ENCODE measurements around the gene ZC3H8.

ZC3H8 gene

DNA sequence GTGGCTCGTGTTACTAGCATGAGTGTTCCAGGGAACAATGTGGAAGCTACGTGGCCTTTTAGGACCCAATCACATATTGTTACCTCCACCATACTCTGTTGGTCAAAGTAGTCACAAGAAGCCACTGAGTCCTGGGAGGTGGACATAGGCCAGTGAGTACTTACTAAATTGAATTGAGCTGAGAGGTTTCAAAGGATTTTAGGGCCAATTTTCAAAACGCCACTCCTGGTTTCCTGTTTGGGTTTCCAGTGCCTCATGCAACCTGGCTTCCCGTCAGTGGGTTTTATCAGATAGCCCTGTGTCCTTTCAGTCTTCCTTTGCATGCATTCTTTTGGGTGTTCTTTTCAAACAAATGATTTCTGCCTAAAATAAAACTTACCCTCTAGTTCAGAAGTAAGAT lies 60.4 kb downstream of the ZC3H8 start:
- no peak for DNase-seq

DNA sequence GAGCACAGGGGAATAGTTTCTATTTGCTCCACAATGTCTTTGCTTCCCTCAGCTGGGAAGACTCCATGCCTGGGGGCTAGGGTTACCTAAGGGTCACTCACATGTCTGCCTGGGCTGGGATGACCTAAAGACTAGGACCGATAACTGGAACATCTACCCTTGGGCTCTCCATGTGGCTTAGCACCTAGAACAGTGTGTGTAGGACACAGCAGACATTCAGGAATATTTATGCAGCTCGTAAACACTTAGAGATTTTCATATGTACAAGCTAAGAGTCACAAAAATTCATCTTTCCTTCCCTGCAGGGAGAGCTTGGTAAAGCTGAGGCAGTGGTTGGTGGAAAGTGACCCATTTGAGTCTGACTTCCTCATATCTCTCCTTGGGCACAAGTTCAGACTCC lies 60.8 kb downstream of the ZC3H8 start:
- DNase-seq, result no peak

DNA sequence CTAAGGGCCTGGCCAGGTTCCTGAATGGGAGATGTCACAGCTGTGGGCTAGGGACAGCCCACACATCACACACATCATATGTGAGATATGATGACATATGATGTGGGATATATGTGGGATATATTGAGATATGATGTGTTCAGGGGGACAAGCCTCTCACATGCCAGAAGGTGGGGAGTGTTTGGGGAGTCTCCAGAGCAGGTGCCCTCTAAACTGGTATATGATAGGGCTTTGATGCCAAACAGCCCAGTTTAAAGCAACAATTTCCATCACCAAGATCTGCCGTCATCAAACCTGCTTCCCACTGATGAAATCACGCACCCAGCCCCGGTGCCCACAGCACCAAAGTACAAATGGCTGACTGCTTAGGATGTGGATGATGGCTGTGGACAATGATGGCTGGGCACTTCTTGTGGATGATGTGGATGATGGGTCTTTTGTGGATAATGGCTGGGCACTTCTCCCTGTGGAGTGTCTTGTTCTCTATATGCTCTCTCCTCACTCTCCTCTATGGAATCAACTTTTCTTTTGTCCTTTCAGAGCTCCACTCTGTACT lies 65.8 kb downstream of the ZC3H8 start:
- DNase-seq, result no peak

DNA sequence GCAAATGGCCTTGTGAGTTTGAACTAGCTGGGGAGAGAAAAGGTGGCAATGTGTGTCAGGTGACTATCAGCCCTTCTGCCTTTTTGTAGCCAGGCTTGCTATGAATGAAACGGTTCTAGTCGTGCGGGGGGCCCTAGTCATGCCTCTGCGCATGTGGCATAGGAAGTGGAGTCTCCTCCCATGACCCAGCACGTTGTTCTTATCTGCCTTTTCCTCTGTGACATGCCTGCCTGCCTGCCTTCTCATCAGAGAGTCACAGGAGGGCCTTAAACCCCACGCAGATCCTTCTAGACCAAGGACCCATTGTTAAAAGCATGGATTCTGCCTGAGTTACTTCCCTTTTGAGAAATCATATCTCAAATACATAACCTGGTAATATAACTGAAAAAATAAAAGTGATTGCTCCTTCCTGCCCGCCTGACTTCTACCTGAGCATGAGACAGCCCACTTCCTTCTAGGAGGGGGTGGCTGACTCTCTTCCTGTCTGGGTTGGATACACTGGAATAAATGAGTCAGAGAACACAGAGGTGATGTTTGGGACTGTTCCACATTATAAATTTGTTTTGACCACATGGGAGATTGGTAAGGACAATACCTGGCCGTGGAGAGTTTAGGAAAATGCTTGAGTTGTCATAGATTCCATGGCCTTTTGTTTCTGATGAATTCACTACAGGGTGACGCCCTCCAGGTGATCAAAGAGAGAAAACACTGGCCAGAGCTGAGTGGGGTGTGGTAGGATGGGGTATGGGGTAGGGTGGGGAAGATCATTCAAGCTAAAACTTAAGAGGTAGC lies 66.8 kb downstream of the ZC3H8 start:
- DNase-seq, result no peak

DNA sequence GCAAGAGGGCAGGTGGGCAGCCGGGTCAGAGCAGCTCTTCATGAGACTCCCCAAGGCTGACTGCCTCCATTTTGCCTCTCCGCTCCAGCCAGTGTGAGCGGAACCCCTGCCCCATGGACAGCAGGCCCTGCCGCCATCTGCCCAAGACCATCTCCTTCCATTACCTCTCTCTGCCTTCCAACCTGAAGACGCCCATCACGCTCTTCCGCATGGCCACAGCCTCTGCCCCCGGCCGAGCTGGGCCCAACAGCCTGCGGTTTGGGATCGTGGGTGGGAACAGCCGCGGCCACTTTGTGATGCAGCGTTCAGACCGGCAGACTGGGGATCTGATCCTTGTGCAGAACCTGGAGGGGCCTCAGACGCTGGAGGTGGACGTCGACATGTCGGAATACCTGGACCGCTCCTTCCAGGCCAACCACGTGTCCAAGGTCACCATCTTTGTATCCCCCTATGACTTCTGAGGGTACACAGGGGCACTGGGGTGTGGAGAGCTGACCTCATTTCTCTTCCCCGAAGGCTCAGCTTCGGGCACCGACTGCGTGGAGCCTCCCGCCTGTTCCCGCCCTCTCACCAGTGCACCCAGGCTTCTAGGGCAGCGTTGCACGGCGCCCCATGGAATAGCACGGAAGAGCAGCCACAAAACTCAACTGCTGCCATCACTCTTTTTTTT lies 67.7 kb downstream of the ZC3H8 start:
- no peak for DNase-seq

DNA sequence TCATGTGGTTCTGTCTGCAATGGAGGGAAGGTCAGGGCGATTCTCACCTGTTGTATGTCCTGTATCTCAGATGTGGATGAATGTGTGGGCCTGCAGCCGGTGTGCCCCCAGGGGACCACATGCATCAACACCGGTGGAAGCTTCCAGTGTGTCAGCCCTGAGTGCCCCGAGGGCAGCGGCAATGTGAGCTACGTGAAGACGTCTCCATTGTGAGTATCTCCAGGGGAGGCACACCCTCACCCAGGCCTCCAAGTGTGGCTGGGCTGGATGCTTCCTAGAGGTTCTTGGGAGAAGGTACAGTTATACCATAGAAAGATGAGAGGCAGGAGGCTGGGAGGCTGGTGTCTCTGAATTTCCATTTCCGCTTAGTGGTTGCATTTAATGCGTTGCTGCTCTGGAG lies 69.7 kb downstream of the ZC3H8 start:
- DNase-seq, result no peak

DNA sequence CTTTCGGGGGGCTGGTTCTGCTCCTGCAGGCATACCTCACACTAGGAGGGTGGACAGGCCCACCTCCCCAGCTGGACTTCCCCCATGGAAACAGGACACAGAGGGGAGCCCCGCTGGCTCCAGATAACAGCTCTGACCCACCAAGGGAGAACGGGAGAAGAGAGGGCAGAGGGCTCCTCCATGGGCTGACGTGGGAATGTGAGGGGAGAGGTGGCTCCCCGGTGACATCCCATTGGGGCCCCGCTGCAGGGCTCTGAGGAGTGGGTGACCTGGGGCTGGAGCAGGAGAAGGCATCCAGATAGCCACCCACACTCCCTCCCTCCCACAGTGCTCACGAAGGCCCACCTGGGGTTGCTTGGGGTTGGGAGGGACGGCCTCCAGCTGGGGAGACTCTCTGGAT lies 70.7 kb downstream of the ZC3H8 start:
- no peak for DNase-seq

DNA sequence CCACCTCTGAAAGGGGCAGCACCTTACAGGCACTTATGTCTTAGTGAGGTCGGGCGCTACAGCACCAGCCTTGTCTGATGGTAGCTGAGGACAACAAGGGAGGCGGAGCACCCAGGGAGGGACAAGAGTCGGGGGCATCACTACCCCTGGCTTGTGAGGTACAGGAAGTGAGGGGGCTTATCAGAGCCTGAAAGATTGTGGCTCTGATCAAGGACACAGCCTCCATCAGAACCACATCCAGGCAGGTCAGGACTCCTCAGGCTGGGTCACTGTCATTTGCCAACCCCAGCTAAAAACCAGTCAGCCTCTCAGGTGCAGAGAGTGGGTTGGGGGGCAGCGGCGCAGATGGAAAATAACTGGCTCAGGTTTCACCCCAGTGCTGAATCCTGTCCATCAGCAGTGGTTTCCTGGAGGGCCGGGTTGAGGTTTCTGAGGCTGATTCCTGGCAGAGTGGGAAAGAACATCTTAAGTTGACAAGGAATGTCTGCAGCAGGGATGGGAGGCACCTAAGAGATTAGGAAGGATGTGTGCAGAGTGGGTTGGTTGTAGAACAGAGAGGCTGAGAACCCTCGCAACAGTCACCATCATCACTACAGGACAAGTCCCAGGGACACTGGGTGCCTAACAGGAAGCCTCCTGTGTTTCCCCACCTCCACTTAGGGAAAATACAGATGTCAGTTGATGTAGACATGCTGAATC lies 71.4 kb downstream of the ZC3H8 start:
- DNase-seq, result no peak

DNA sequence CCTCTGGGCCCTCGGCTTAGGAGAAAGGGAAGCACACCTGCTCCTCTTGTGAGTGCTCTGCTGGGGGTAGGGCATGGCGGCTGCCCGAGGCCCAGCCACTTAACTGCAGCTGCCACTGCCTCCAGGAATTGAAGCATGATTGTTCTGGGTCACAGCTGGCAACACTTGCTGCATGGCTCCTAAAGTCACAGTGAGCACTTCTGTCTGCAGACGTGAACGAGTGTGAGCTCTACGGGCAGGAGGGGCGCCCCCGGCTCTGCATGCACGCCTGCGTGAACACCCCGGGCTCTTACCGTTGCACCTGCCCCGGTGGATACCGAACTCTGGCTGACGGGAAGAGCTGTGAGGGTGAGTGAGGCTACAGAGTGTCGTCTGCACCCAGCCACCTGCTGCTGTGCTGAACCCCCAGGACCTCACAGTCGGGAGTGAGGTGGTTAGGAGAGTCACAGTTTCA lies 72.2 kb downstream of the ZC3H8 start:
- DNase-seq, result no peak

DNA sequence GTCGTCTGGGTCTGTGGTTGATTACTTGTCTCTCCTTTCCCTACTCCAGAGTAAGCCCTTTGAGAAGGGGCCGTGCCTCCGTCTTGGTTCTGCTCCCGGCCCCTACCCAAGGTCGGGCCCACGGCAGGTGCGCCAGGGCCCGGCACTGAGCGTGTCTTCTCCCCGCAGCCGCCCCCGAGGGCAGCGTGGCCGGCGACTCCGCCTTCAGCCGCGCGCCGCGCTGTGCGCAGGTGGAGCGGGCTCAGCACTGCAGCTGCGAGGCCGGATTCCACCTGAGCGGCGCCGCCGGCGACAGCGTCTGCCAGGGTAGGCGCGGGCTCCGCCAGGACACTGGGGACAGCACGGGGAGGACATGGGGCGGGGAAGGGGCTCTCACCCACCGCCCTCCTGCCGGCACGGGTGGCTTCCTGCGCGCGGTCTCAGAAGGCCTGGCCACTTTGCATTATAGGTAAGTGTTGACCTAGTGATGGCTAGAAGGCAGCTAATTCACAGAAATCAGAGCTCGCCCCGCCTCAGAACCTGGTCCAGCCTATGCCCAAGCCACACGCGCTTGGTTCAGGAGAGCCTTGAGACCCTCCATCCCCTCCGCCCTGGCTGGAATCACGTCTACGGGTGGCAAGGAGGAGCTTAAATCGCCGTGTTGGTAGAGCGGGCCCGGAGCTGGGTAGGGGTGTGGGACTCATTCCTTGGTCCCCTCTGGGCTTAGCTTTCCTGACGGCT lies 73.1 kb downstream of the ZC3H8 start:
- DNase-seq, result no peak

DNA sequence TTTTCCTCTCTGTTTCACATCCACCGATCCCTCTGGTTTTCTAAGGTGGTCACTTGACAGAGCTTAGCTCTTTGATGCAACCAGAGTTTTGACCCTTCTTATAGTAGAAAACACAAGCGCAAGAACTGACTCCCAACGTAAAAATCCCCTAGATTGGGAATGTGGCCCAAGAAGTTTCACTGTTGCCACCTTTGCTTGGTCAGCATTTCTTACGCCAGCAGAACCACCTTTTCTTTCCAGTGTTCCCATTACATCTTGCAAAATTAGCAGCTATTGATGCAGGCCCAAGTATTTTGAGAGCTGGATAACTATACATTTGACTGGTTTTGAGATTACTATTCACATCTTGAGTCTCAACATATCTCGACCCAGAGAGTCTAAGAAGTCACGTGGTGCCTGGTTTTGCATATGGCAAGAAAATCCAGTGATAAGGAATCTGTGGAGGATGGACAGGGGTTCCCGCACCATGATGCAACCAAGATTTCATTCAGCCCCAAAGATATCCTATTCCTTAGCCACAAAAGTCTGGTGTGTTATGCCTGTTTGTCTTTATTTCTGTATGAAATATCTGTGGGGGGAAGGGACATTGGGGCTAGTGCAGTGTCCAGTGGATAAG lies 78.8 kb downstream of the ZC3H8 start:
- DNase-seq, result no peak

DNA sequence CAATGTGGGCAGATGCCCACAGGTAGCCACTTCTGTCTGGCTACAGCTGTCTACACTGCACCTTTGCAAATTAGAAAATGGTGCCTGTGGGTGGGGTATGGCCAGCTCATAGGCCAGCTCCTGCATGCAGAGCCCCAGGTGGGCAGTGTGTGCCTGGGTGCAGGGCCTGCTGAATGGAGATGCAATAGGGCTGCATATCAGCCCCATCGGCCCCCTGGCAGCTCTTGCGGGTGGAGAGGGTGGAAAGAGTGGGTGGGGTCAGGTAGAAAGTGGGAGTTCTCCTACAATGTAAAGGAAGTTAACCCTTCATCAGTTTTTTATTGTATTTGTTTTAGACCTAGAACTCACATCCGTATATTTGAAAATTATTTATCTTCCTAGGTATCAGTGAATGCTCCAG lies 79.5 kb downstream of the ZC3H8 start:
- no peak for DNase-seq

DNA sequence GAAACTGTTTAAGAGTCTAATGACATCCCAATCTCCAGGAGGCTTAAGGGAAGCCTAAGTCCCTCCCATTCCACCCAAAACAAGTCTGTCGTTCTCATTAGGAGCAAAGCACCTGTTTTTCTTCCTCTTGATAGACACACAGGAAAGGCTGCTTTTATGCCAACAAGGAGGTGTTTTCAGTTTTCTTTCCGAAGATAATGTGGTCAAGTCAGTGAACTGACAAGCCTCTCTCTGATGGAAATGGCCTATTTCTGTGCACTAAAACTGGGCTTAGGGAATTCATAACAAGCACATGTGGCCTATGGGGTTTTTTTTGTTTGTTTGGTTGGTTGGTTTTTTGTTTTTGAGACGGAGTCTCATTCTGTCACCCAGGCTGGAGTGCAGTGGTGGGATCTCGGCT lies 80.5 kb downstream of the ZC3H8 start:
- DNase-seq, result no peak

DNA sequence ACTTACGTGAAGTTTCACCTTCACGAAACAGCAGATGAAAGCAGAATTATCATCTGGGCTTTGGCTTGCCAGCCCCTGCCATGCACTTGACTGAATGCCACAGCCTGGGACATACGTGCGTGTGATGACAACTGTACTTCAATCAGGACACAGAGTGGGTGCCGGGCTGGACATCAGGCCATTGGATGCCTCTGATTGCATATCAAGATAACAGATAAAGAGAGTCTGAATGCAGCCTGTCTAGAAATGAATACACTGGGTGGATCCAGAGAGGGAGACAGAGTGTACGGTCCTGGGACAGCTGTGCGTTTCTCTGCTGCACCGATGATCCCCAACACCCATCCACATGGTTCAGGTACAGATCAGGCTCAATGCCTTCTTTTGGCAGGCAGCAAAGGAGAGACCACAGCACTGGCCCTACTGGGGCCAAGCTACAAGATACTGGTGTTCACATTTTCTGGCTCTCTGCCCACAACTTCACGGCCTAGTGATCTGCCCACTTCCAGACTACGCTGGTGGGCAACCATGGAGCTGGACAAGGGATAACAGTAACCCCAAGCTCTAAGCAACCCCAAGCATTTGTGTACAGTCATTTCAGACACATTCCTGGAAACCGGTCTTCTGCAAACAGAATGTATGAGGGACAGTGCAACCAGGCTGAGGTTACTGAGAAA lies 81.1 kb downstream of the ZC3H8 start:
- DNase-seq, result no peak

DNA sequence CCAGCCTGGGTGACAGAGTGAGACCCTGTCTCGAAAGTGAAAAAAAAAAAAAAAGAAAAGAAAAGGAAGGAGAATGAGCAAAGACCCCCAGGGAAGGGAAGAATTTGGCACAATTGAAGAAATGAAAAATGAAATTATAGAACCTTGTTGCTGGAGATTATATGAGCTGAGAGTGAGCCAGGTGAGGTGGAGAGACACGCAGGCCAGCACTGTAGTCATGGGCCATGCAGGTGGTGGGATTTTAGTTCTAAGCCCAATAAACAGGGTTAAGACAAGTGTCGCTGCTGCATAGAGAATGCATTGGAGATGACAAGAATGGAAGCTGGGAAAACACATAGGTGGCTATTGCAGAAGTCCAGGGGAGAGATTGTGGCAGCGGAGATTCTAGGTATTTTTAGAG lies 84.3 kb downstream of the ZC3H8 start:
- no peak for DNase-seq

DNA sequence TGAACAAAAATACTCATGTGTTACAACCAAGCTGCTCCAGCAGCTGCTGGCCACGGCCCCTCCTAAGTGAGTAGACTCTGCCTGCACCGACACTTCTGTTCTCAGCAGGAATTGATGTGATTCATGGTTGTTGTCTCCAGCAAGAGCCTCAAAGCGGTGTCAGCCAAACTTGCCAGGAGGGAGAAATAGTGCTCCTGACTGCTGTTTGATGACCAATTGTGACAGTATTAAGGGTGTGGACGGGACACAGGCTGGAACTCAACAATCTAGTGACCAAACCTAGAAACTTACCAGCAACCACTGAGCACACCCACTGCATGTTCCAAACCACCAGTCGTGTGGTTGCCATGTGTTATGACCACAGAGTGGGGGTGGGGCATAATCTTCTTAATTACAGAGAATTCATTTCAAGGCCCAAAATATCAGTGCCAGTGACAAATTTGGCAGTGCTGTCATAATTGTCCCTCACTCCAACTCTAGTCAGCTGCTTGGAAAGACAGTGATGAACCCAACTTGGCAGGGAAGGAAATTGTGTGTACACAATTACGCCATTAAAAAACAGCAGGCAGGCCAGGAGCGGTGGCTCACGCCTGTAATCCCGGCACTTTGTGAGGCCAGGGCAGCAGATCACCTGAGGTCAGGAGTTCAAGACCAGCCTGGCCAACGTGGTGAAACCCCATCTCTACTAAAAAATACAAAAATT lies 86.3 kb downstream of the ZC3H8 start:
- DNase-seq, result no peak

DNA sequence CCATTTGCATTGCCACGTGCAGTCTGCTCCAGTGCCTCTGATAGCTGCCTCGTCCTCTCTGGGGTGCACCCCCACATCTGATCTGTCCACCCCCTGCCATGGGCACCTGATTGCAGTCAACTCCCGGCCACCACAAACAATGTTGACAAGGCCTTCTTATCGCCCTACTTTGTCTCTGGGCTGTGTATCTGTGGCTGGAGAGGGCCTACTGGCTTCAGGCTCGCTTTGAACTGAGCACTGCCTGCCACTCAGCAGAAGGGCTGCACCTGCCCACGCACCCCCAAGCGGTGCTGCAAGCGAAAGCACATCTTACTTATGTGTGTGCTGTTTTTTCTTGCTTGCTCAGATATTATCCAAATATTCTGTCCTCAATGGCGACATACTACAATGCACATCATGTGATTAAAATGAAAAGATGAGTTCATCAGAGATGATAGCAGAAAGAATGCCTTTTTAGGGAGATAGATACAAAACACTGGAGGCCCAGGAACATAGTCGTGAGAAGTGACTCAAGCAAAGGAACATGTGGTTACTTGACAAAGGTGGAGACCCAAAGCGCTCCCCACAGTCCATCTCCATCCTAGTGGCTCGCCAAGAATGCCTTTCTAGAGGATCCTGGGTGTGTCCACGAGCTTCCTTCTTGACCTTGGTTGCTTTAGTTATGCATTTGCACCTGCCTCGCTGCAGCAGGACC lies 87.9 kb downstream of the ZC3H8 start:
- DNase-seq, result no peak

DNA sequence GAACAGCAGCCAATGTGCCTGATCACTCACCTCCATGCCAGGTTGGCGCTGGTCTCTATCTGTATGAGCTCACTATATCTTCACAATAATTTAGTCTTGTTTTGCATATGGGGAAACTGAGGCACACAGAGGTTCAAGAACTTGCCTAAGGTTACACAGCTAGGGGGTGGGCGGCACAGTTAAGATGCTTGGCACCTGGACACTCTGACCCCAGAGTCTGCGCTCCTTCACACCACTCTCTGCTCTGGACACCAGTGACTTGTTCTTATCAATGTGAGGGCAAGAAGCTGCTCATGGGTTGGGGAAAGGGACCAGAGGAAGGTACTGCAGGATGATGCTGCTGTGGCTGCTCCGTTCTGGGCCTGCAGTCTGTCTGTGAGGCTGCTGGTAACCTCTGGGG lies 89.5 kb downstream of the ZC3H8 start:
- DNase-seq, result no peak

DNA sequence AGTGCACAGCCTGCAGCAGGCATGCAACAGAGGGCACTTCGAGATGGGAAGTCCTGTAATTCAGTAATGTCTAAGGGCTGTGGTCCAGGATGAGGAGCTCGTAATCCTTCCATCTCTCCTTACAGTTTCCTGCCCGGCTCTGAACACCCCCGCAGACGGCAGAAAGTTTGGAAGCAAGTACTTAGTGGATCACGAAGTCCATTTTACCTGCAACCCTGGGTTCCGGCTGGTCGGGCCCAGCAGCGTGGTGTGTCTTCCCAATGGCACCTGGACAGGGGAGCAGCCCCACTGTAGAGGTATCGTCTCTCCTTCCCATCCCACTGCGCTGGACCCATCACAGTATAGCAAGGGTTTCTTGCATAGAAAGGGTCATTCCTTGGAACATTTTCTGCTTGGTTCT lies 90.0 kb downstream of the ZC3H8 start:
- no peak for DNase-seq

DNA sequence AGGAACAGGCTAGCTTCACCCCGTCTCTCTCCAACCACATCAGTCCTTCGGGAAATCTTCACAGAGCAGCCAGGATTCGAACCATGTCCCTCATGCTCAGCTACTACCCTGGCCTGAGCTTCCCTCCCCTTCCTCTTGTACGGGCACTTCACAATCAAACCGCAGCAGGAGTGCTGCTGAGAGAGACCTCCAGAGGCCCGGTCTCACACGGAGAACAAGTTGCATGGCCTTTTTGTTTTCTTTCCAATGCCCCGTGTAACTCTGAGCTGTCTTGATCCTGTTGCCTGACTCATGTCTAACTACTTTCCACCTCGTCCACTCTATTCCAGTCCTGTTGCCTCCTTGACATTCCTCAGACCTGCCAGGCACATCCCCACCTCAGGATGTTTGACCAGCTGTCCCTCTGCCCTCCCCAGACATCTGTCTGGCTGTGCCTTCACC lies 91.3 kb downstream of the ZC3H8 start:
- no peak for DNase-seq

DNA sequence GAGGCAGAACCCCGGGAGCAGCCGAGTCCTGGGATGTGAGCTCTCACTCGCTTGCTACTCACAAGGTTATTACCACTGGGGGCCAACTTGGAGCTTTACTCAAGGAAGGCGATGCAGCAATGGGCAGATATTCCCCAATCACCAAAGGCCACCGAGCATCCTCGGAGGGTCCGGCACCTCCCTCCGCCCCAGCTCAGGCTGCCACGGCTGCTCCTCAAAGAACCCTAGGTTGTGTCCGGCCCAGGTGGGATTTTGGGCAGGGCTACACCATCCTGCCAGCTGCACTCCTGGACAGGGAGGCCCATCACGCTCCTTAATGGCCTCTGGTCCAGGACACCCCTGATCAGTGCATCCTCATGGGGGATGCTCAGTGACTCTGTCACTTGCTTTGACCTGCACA lies 91.9 kb downstream of the ZC3H8 start:
- no peak for DNase-seq
